Breast epithelium (tissue), 4 donors: ENCODE results near the gene METTL14. TPM values are rescaled to one million over a fixed set of nuclear protein-coding genes. Genes with fewer than 3 reads are reported as not detected.

ENCODE experiments used
- DNase-seq, 2 donors: peaks; one replicate each; pipeline ENCODE4 v3.0.0-alpha.2; 2019; ENCODE audit warnings: low spot score in 2 of 2
- H3K27ac ChIP-seq, 2 donors: fragments of 200-600 bp; sonication (generic) in 1 of 2; one replicate each; pipeline ENCODE4 v1.5.1; 2016 to 2019; ENCODE audit warnings: mild to moderate bottlenecking in 1 of 2
- H3K27me3 ChIP-seq, 2 donors: fragments of 200-600 bp; sonication (generic) in 1 of 2; one replicate each; pipeline versions ENCODE4 v1.5.1 to v1.6.0; 2017 to 2019; ENCODE audit warnings: control low read depth in 1 of 2, mild to moderate bottlenecking in 1 of 2
- H3K36me3 ChIP-seq: fragments of 200-600 bp; one replicate; pipeline ENCODE4 v1.5.1; 2019
- H3K4me1 ChIP-seq, 2 donors: fragments of 200-600 bp; sonication (generic); one replicate each; pipeline ENCODE4 v1.5.1; 2016 to 2019; ENCODE audit warnings: control low read depth in 1 of 2
- H3K4me3 ChIP-seq, 3 donors: fragments of 200-600 bp; sonication (generic); 1 replicate in 2 of 3; 2 replicates in 1 of 3; pipeline ENCODE4 v1.5.1; 2016 to 2019; ENCODE audit warnings: mild to moderate bottlenecking in 3 of 3, moderate library complexity in 2 of 3
- H3K9me3 ChIP-seq, 2 donors: fragments of 200-600 bp; sonication (generic) in 1 of 2; one replicate each; pipeline ENCODE4 v1.5.1; 2016 to 2019; ENCODE audit warnings: control low read depth in 1 of 2
- CTCF ChIP-seq, 3 donors: fragments of 450-650 bp; IDR thresholded peaks; one replicate each; pipeline ENCODE4 v1.5.1; 2016 to 2017; ENCODE audit warnings: antibody characterized with exemption in 3 of 3, mild to moderate bottlenecking in 3 of 3, moderate library complexity in 3 of 3
- POLR2A ChIP-seq: fragments of 450-650 bp; IDR thresholded peaks from one replicate; pipeline ENCODE4 v1.6.1; 2016; ENCODE audit warnings: antibody characterized with exemption, mild to moderate bottlenecking, moderate library complexity
- POLR2AphosphoS5 ChIP-seq, 3 donors: sonication (generic); formaldehyde crosslinking; IDR thresholded peaks; one replicate each; pipeline ENCODE4 v1.6.1; 2017; ENCODE audit warnings: antibody characterized with exemption in 3 of 3
- intact Hi-C: fragments of 100-400 bp; cut with DNase I; formaldehyde crosslinking; loops from one replicate; pipeline ENCODE4 v1.15.1; 2023; ENCODE audit warnings: low total_unique reads
- total RNA-seq, 3 donors: library from RNA; depleted of rRNA; stranded (reverse); fragments of >200 nt; gene quantifications; one replicate each; pipeline ENCODE4 v1.1.0, GENCODE V29; 2016

The METTL14 gene
- total RNA-seq, 3 donors from 2014 or later = 39.4 to 72.4 (median 42.0) TPM

GRCh38 chr4:118759481-118759880 lies 74.3 kb downstream of the METTL14 start:
- Histone ChIP-seq H3K27me3 (no peaks in the 10 kb centered on the region), H3K4me1 (peaks cover 0 to 3% of the 10 kb centered on the region in 2 donors), H3K9me3 (no peaks in the 10 kb centered on the region), H3K27ac (peak overlapping the region; percentile 52 to 73), H3K4me3 (no peak overlapping the region), H3K36me3 (no peaks in the 10 kb centered on the region)
- TF ChIP-seq CTCF (IDR thresholded peaks at IDR 0.05) = no peak
- TF ChIP-seq POLR2AphosphoS5 (IDR thresholded peaks at IDR 0.05) = no peak
- TF ChIP-seq POLR2A = no peak
- intact Hi-C loops = no loop called here
- no peak for DNase-seq

GRCh38 chr4:118760092-118760491 lies 74.9 kb downstream of the METTL14 start:
- TF ChIP-seq POLR2A = no peak
- no peak for TF ChIP-seq CTCF (IDR thresholded peaks at IDR 0.05)
- no peaks in the 10 kb centered on the region for H3K27me3 ChIP-seq
- no peak for DNase-seq
- H3K4me3 ChIP-seq = no peak overlapping the region
- intact Hi-C loops = no loop called here
- H3K4me1 ChIP-seq = peaks cover 0 to 3% of the 10 kb centered on the region in 2 donors
- no peaks in the 10 kb centered on the region for H3K9me3 ChIP-seq
- peak overlapping the region; percentile 52 to 73 for H3K27ac ChIP-seq
- no peaks in the 10 kb centered on the region for H3K36me3 ChIP-seq

- H3K4me1 ChIP-seq = peaks cover 0 to 3% of the 10 kb centered on the region in 2 donors
- no peaks in the 10 kb centered on the region for H3K36me3 ChIP-seq
- TF ChIP-seq CTCF (IDR thresholded peaks at IDR 0.05) (no peak), POLR2AphosphoS5 (IDR thresholded peaks at IDR 0.05) (no peak), POLR2A (no peak)
- H3K27ac ChIP-seq = peak overlapping the region; percentile 52 to 73
- DNase-seq = no peak
- intact Hi-C loops = no loop called here
- no peaks in the 10 kb centered on the region for H3K9me3 ChIP-seq
- H3K27me3 ChIP-seq = no peaks in the 10 kb centered on the region
- no peak overlapping the region for H3K4me3 ChIP-seq
Observed at GRCh38 chr4:118760493-118760892, 75.3 kb downstream of the METTL14 start.

- peak overlapping the region; percentile 52 to 59 for H3K27ac ChIP-seq
- intact Hi-C loops = no loop called here
- H3K9me3 ChIP-seq = no peaks in the 10 kb centered on the region
- no peak overlapping the region for H3K4me3 ChIP-seq
- no peak for TF ChIP-seq CTCF (IDR thresholded peaks at IDR 0.05)
- no peak for TF ChIP-seq POLR2AphosphoS5 (IDR thresholded peaks at IDR 0.05)
- no peak for TF ChIP-seq POLR2A
- no peaks in the 10 kb centered on the region for H3K36me3 ChIP-seq
- peaks cover 0 to 7% of the 10 kb centered on the region in 2 donors for H3K4me1 ChIP-seq
- no peaks in the 10 kb centered on the region for H3K27me3 ChIP-seq
- DNase-seq = no peak
Observed at GRCh38 chr4:118761397-118762016, 76.3 kb downstream of the METTL14 start.

DNA sequence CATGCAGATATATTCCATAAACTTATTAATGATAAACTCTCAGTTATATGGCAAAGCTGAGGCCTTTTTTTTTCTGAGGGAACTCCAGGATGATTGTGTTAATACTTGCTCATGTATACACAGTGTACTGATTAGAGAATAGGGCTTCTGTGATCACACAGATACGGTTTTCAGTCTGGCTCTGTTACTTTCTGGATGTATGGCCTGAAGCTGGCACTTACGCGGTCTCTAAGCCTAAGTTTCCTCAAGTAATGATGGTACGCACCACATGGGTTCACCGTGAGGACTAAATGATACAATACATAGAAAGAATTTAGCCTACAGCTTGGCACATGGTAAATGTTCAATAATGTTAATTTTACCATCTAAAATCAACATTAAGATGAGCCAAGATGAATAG lies 77.0 kb downstream of the METTL14 start:
- Histone ChIP-seq H3K4me3 (no peak overlapping the region), H3K9me3 (no peaks in the 10 kb centered on the region), H3K27me3 (no peaks in the 10 kb centered on the region), H3K36me3 (no peaks in the 10 kb centered on the region), H3K4me1 (peaks cover 0 to 7% of the 10 kb centered on the region in 2 donors), H3K27ac (peak overlapping the region; percentile 42 to 59)
- no peak for DNase-seq
- TF ChIP-seq CTCF (IDR thresholded peaks at IDR 0.05) = no peak
- no peak for TF ChIP-seq POLR2A
- TF ChIP-seq POLR2AphosphoS5 (IDR thresholded peaks at IDR 0.05) = no peak
- intact Hi-C loops = no loop called here
